Peyer's patch (tissue), 4 donors: Measurements from ENCODE around the gene RBM12. TPM values are rescaled to one million over a fixed set of nuclear protein-coding genes. Genes with fewer than 3 reads are reported as not detected.

ENCODE experiments used
- DNase-seq, 3 donors: peaks; one replicate each; pipeline ENCODE4 v3.0.0-alpha.2; 2017 to 2019
- H3K27ac ChIP-seq, 4 donors: fragments of 200-600 bp; sonication (generic); one replicate each; pipeline ENCODE4 v1.5.1; 2016 to 2019
- H3K27me3 ChIP-seq, 2 donors: fragments of 200-600 bp; sonication (generic); one replicate each; pipeline ENCODE4 v1.5.1; 2019
- H3K36me3 ChIP-seq, 3 donors: fragments of 200-600 bp; sonication (generic); one replicate each; pipeline ENCODE4 v1.5.1; 2016 to 2019
- H3K4me1 ChIP-seq, 4 donors: fragments of 200-600 bp; sonication (generic); one replicate each; pipeline ENCODE4 v1.5.1; 2016 to 2019
- H3K4me3 ChIP-seq, 4 donors: fragments of 200-600 bp; sonication (generic); 1 replicate in 3 of 4; 2 replicates in 1 of 4; pipeline ENCODE4 v1.5.1; 2016 to 2019; ENCODE audit warnings: mild to moderate bottlenecking in 1 of 4
- H3K9me3 ChIP-seq, 4 donors: fragments of 200-600 bp; sonication (generic); one replicate each; pipeline ENCODE4 v1.5.1; 2016 to 2019; ENCODE audit warnings: mild to moderate bottlenecking in 1 of 4
- CTCF ChIP-seq, 6 experiments: fragments of 450-650 bp in 4 of 6; fragments of 200-600 bp in 2 of 6; sonication (generic) in 1 of 6; IDR thresholded peaks; one replicate each; pipeline ENCODE4 v1.5.1; 2017 to 2019; ENCODE audit warnings: antibody characterized with exemption in 6 of 6, mild to moderate bottlenecking in 3 of 6, moderate library complexity in 1 of 6
- POLR2A ChIP-seq, 2 donors: fragments of 450-650 bp; IDR thresholded peaks; one replicate each; pipeline ENCODE4 v1.5.1; 2017; ENCODE audit warnings: antibody characterized with exemption in 2 of 2, mild to moderate bottlenecking in 2 of 2, moderate library complexity in 2 of 2
- total RNA-seq, 4 donors: library from RNA; depleted of rRNA; stranded (reverse); fragments of >200 nt; gene quantifications; one replicate each; pipeline ENCODE4 v1.1.0, GENCODE V29; 2016

RBM12 gene
- total RNA-seq, 4 donors from 2014 or later, result 21.1 to 38.1 (median 32.3) TPM

GRCh38 chr20:35654415-35654814, 10.3 kb downstream of the RBM12 start:
- Histone ChIP-seq H3K9me3 (no peaks in the 10 kb centered on the region), H3K27me3 (no peaks in the 10 kb centered on the region), H3K36me3 (peaks cover 0 to 36% (median 0%) of the 10 kb centered on the region in 3 donors), H3K4me1 (peaks cover 0 to 14% (median 2%) of the 10 kb centered on the region in 4 donors), H3K27ac (no peak overlapping the region), H3K4me3 (no peak overlapping the region)
- TF ChIP-seq CTCF (IDR thresholded peaks at IDR 0.05) (no peak), POLR2A (IDR thresholded peaks at IDR 0.05) (no peak)
- DNase-seq, result no peak

- H3K9me3 ChIP-seq, result no peaks in the 10 kb centered on the region
- TF ChIP-seq CTCF (IDR thresholded peaks at IDR 0.05), result no peak
- no peak for TF ChIP-seq POLR2A (IDR thresholded peaks at IDR 0.05)
- H3K36me3 ChIP-seq, result peaks cover 0 to 36% (median 0%) of the 10 kb centered on the region in 3 donors
- H3K27me3 ChIP-seq, result no peaks in the 10 kb centered on the region
- DNase-seq, result no peak
- H3K4me1 ChIP-seq, result peaks cover 0 to 14% (median 2%) of the 10 kb centered on the region in 4 donors
- H3K4me3 ChIP-seq, result no peak overlapping the region
- no peak overlapping the region for H3K27ac ChIP-seq
Measured at GRCh38 chr20:35653893-35654292, 10.8 kb downstream of the RBM12 start.

GRCh38 chr20:35653430-35653734, 11.3 kb downstream of the RBM12 start:
- DNase-seq, result no peak
- Histone ChIP-seq H3K4me1 (peaks cover 0 to 14% (median under 1%) of the 10 kb centered on the region in 4 donors), H3K27ac (no peak overlapping the region), H3K27me3 (no peaks in the 10 kb centered on the region), H3K36me3 (peaks cover 0 to 36% (median 0%) of the 10 kb centered on the region in 3 donors), H3K9me3 (no peaks in the 10 kb centered on the region), H3K4me3 (no peak overlapping the region)
- no peak for TF ChIP-seq CTCF (IDR thresholded peaks at IDR 0.05)
- TF ChIP-seq POLR2A (IDR thresholded peaks at IDR 0.05), result no peak

GRCh38 chr20:35652641-35653429, 11.9 kb downstream of the RBM12 start:
- H3K4me1 ChIP-seq, result peaks cover 0 to 14% (median 0%) of the 10 kb centered on the region in 4 donors
- H3K27ac ChIP-seq, result no peak overlapping the region
- no peak for DNase-seq
- H3K9me3 ChIP-seq, result no peaks in the 10 kb centered on the region
- no peaks in the 10 kb centered on the region for H3K27me3 ChIP-seq
- TF ChIP-seq POLR2A (IDR thresholded peaks at IDR 0.05) (no peak), CTCF (IDR thresholded peaks at IDR 0.05) (no peak)
- H3K36me3 ChIP-seq, result peaks cover 0 to 36% (median 0%) of the 10 kb centered on the region in 3 donors
- no peak overlapping the region for H3K4me3 ChIP-seq

GRCh38 chr20:35651958-35652357, 12.7 kb downstream of the RBM12 start:
- TF ChIP-seq POLR2A (IDR thresholded peaks at IDR 0.05), result no peak
- no peak for TF ChIP-seq CTCF (IDR thresholded peaks at IDR 0.05)
- H3K4me1 ChIP-seq, result peaks cover 0 to 6% (median 0%) of the 10 kb centered on the region in 4 donors
- no peak for DNase-seq
- H3K9me3 ChIP-seq, result no peaks in the 10 kb centered on the region
- no peak overlapping the region for H3K27ac ChIP-seq
- H3K27me3 ChIP-seq, result no peaks in the 10 kb centered on the region
- peaks cover 0 to 36% (median 0%) of the 10 kb centered on the region in 3 donors for H3K36me3 ChIP-seq
- no peak overlapping the region for H3K4me3 ChIP-seq
